Myocyte (in vitro differentiated cells): ENCODE measurements around the gene VANGL2. TPM values are rescaled to one million over a fixed set of nuclear protein-coding genes. Genes with fewer than 3 reads are reported as not detected.
A peak's percentile ranks its signal among the peaks of the same experiment; 100 is the strongest.

ENCODE experiments used
- DNase-seq: peaks from one replicate; pipeline ENCODE4 v3.0.0-alpha.2; 2012; ENCODE audit warnings: low read depth
- total RNA-seq: library from RNA; depleted of rRNA; stranded (reverse); fragments of >200 nt; gene quantifications from 2 replicates; pipeline ENCODE4 v1.2.3, GENCODE V29; 2014

The VANGL2 gene
- total RNA-seq, 1 donor from 2014 or later, result 0.05 TPM

GRCh38 chr1:160427625-160428024 lies 27.3 kb downstream of the VANGL2 start:
- no peak for DNase-seq

GRCh38 chr1:160428053-160428452 lies 27.7 kb downstream of the VANGL2 start:
- DNase-seq, result no peak

- peak; percentile 43 for DNase-seq
These were observed 28.3 kb downstream of the VANGL2 start for GRCh38 chr1:160428655-160429054.

- no peak for DNase-seq
These were observed 28.8 kb downstream of the VANGL2 start for GRCh38 chr1:160429125-160429561.

GRCh38 chr1:160429702-160430535 lies 29.6 kb downstream of the VANGL2 start:
- DNase-seq, result no peak

- no peak for DNase-seq
These were observed 30.6 kb downstream of the VANGL2 start for GRCh38 chr1:160431006-160431405.

- no peak for DNase-seq
These were observed 31.2 kb downstream of the VANGL2 start for GRCh38 chr1:160431571-160431970.

- no peak for DNase-seq
These were observed 32.0 kb downstream of the VANGL2 start for GRCh38 chr1:160432371-160432786.

GRCh38 chr1:160436966-160437365 lies 36.6 kb downstream of the VANGL2 start:
- DNase-seq, result no peak

- no peak for DNase-seq
These were observed 37.3 kb downstream of the VANGL2 start for GRCh38 chr1:160437432-160438316.

- no peak for DNase-seq
These were observed 38.1 kb downstream of the VANGL2 start for GRCh38 chr1:160438317-160438918.

GRCh38 chr1:160438935-160439334 lies 38.6 kb downstream of the VANGL2 start:
- DNase-seq, result no peak

- DNase-seq, result no peak
These were observed 39.4 kb downstream of the VANGL2 start for GRCh38 chr1:160439718-160440117.

- no peak for DNase-seq
These were observed 46.7 kb downstream of the VANGL2 start for GRCh38 chr1:160446945-160447600.

GRCh38 chr1:160449494-160449893 lies 49.1 kb downstream of the VANGL2 start:
- no peak for DNase-seq

GRCh38 chr1:160451119-160451858 lies 50.9 kb downstream of the VANGL2 start:
- no peak for DNase-seq

- no peak for DNase-seq
These were observed 51.5 kb downstream of the VANGL2 start for GRCh38 chr1:160451859-160452232.

GRCh38 chr1:160453443-160453842 lies 53.1 kb downstream of the VANGL2 start:
- DNase-seq, result no peak

- DNase-seq, result no peak
These were observed 54.2 kb downstream of the VANGL2 start for GRCh38 chr1:160454371-160455152.

GRCh38 chr1:160455153-160455517 lies 54.8 kb downstream of the VANGL2 start:
- DNase-seq, result no peak
